GM12892 (cell line): ENCODE results near the gene PLA2G4E.

Experiments used
- DNase-seq: peaks from one replicate; pipeline ENCODE4 v3.0.0; 2011; ENCODE audit not compliant: insufficient read length
- FAIRE-seq: peaks from 2 replicates; lab custom pipeline; 2011; peaks lifted over from hg19 to GRCh38; lab: Jason Lieb, UNC
- POLR2A ChIP-seq: IDR thresholded peaks from 2 replicates; pipeline ENCODE4 v1.6.1; 2011; ENCODE audit warnings: low read depth, low read length, control low read depth
- POLR2AphosphoS5 ChIP-seq: IDR thresholded peaks from 2 replicates; pipeline ENCODE4 v1.6.1; 2011; ENCODE audit warnings: low read depth, low read length, control low read depth
- TAF1 ChIP-seq: IDR thresholded peaks from 2 replicates; pipeline ENCODE4 v1.6.1; 2011; ENCODE audit warnings: low read depth, mild to moderate bottlenecking, control low read depth, low read length, borderline replicate concordance

Gene PLA2G4E

DNA sequence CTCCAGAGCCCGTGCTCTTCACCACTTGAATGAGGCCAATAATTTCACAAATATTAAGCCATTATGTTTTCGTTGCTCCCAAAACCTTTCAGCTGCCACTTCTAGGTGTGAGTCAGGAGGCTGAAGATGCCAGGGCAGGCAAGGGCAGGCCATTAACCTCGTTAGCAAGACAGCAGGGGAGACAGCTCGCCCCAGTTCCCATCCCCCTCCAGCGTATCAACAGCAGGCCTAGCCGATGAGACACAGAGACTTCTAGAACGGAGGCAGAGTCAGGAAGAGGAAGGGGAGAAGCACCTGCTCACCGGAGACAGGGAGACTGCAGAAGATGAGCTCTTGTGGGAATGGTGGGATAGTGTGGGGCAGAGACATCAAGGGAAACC, 28.0 kb upstream of the PLA2G4E start:
- DNase-seq = no peak
- FAIRE-seq = no peak
- TF ChIP-seq TAF1 (no peak), POLR2AphosphoS5 (no peak), POLR2A (no peak)

DNA sequence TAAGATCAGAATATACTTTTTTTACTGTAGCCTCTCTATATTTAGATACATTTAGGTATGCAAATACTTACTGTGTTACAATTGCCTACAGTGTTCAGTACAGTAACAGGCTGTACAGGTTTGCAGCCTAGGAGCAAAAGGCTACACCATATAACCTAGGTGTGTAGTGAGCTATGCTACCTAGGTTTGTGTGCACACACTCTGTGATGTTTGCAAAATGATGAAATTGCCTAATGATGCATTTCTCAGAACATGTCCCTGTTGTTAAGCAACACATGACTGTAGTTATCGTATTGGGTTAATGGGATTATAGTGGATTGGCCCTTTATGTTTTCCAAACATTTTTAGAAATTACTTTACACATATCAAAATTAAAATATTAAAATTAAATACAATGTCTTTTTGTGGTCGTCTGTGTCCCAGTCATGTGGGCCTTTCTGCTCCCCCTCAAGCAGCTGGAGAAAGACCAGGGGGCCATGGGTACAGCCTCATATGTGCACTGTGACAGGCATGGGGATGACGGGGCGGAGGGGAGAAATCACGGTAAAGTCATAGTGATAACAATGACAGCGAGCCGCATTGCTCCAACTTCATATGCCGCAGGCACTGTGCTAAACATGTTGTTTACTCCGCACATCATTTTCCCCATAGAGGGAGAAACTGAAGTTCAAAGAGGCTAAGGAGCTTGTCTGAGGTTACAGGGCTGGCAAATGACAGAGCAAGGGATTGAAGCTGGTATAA, 27.4 kb upstream of the PLA2G4E start:
- no peak for TF ChIP-seq TAF1
- no peak for TF ChIP-seq POLR2AphosphoS5
- no peak for TF ChIP-seq POLR2A
- no peak for FAIRE-seq
- no peak for DNase-seq

DNA sequence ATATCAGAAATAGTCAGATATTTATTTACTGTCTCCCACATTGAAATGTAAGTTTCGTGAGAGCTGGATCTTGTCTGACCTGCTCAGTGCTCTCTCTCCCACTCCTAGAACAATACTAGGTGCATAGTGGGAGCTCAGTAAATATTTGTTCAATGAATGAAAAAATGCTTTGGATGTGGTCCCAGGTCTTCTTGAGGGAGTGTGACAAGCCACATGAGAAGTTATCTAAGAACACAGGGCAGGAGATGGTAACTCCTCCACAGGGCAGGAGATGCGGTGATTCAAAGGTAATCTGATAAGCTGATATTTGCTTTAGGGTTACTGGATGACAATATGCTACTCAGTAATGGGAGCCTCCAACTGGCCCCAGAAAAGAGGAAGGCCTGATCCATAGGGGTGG, 25.8 kb upstream of the PLA2G4E start:
- no peak for DNase-seq
- FAIRE-seq = no peak
- TF ChIP-seq POLR2A (no peak), POLR2AphosphoS5 (no peak), TAF1 (no peak)

DNA sequence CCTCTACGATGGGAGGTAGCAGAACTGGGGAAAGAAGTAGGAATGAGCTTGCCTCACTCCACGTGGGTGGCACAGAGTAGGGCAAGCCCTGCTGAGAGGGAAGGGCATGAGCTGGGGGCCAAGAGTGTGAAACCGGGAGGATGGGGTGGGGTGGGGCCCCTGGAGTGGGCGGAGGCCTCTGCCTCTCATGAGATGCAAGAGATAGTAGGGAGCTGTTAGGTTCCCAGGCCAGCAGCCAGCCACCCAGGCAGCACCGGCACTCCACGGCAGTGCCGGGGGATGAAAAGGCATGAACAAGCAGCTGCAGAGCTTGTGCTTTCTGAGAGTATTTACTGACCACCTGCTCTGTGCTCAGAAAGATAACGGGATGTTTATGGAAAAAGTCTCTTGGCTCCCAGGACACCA, 24.4 kb upstream of the PLA2G4E start:
- DNase-seq = no peak
- no peak for FAIRE-seq
- TF ChIP-seq POLR2A (no peak), POLR2AphosphoS5 (no peak), TAF1 (no peak)

DNA sequence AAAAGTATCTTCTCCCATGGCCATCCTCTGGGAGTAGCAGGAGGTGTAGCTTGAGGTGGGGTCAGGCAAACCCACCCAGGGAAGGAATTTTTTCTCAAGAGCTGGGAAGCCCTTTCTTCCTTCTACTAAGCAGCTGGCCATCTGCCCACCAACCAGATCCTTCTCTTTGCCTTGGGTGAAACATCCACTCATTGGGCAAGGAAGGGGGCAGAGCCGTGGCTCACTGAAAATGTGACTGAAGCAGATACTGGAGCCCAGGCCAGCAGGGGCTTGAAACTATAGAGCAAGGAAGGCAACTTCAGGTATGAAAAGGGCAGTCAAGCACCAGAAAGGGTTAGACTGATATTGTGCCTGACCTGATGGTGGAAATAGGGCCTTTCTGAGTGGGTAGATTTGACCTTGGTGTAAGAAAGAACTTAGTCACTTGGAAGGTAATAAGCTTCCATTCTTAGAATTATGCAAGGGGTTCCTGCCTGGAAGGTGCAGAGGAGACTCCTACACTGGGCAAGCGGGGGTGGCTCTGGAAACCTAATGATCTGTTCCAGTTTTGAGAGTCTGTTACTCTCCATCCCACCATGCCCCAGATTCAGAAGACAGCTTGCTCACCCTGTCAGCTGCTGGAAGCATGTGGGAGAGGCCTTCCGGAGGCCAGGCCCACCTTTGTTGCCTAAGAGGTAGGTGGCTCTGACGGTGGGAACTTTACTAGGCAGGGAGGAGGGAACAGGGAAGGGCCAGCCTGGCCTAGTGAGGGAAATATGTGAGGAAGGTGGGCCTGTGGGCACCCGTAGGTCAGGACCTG, 22.0 kb upstream of the PLA2G4E start:
- DNase-seq = no peak
- no peak for FAIRE-seq
- TF ChIP-seq POLR2A = no peak
- TF ChIP-seq POLR2AphosphoS5 = no peak

DNA sequence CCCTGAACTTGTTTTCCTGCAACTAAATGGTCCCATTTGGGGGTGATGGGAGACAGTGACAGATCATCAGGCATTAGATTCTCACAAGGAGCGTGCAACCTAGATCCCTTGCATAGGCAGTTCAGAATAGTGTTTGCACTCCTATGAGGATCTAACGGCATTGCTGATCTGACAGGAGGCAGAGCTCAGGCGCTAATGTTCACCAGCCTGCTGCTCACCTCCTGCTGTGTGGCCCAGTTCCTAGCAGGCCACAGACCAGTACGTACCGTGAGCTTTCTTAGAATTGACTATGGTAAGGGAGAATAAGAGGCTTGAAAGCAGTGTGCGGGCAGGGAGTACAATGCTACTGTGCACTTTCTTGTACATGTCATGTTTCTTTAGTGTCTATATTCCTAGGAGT, 17.6 kb upstream of the PLA2G4E start:
- DNase-seq (no peak), FAIRE-seq (no peak)
- TF ChIP-seq TAF1 (no peak), POLR2AphosphoS5 (no peak), POLR2A (no peak)

DNA sequence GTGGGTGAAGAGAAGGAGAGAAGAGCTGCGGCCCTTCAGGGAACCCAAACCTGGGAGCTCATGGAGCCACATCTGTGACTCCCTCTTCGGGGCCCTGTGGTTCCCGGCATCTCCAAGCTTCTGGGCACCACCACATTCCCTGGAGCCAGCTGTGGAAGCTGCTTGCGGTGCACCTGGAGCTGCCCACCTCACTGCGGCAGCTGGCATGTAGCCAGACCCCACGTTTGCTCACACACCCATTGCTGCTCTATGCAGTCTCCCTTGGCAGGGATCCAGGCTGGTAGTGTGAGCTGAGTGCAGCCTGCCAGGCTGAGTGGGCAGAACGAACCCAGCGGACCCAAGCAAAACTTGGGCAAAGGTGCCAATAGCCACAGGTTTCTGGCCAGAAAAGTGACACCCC, 16.8 kb upstream of the PLA2G4E start:
- no peak for TF ChIP-seq POLR2A
- no peak for TF ChIP-seq TAF1
- TF ChIP-seq POLR2AphosphoS5 = no peak
- DNase-seq (no peak), FAIRE-seq (no peak)

DNA sequence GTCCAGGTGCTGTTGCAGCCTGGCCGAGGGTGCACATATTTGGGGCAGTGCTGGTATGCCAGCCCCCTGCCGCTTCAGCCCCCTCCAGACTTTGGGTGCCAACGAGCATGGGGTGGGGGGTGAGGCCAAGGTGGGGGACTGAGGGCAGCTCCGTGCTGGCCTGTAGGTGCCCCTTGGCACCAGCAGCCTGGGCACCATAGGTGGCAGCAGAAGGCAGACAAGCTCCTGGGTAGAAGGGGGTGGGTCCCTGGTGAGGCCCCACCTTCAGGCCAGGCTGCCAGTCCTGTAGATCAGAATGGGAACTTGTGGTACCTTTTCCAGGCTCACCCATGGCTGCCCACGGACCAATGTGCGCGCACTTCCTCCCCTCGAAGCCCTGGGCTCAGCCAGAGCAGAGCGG, 16.1 kb upstream of the PLA2G4E start:
- TF ChIP-seq POLR2A (no peak), TAF1 (no peak), POLR2AphosphoS5 (no peak)

DNA sequence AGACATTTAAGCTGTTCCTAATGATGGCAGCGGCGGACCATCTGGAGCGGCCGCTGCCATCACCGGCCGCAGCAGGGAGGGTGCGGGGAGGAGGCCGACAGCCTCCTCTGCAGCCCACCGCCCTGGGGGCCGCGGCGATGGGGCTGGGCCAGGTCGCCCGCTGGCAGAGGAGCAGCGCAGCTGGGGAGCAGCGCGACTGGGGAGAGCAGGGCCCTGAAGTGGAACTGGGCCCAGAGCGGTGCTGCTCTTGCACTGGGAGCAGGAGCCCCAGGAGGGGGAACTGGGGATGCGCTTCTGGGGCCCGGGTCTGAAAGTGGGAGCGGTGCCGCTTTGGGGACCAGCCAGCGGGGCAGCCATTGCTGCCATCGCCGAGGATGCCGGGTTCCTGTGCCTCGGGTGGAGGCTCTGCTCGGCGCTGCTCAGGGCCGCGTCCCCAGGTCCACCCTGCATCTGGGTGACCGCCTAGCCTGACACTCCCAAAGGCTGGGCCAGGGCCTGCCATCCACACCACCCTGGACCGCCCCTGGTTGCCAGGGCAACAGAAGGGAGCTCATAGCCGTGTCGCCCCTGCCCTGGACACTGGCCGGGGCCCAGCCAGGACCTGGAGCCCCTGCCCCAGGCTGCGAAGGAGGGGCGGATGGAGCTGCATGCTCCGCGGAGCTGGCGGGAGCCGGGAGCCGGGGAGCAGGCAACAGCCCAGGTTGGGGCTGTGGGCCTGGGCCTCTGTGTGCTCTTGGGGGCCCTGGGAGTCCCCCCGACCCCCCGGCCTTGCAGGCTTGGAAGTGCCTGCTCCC, 15.5 kb upstream of the PLA2G4E start:
- TF ChIP-seq POLR2A (no peak), POLR2AphosphoS5 (no peak), TAF1 (no peak)
- FAIRE-seq (no peak), DNase-seq (no peak)

More for the DNA sequence above, 16.1 kb upstream of the PLA2G4E start:
- no peak for FAIRE-seq
- DNase-seq = no peak

DNA sequence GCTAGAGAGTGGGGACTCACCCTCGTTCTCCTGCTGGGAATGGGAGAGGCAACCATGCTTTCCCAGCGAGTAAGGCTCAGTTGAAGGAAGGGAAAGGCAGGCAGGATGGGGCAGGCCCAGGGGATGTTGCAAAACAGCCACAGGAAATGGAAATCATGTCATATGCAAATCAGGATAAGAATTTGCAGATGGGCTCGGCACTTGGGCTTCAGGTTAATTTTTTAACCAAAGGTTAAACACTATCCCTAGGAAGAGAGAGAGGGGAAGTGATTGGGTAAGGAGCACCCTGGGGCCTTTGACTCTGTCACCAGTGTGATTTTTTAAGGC, 14.6 kb upstream of the PLA2G4E start:
- DNase-seq = peak; percentile 39
- no peak for TF ChIP-seq POLR2A
- no peak for TF ChIP-seq POLR2AphosphoS5
- TF ChIP-seq TAF1 = no peak
- FAIRE-seq = no peak

DNA sequence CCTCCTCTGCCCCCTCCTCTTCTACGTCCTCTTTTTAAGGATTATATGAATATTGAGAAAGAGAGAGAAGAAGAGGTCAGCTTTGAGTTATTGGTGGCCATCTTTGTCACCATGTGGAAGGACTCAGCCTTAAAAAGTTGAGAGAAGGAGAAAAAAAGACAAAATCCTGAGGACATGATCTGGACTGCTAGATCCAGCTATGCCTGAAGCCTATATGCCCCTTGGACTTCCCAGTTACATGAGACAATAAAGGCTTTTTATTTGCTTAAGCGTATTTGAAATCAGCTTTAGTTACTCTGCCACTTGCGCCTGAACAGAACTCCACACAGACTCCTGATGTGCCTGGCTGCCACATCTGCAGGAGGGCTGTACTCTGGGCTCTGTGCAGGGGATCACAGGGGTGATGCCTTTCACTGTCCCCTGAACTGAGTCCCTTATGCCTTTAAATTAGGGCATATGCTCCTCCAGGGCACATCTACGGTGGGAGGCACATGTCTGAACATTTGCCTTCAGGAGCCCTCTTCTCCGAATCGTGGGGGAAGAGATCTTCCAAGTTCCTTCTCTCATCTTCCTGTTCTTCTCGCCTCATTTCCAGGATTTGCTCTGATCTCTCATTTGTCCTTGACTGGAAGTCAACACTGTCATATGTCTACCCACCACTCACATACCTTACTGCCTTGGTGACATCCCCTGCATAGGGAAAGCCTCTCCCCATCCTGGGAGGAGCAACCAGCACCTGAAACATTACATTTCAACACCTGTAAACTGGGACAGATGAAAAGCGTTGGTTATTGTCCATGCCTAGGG, 14.0 kb upstream of the PLA2G4E start:
- TF ChIP-seq POLR2AphosphoS5 = no peak
- no peak for TF ChIP-seq TAF1
- no peak for TF ChIP-seq POLR2A
- FAIRE-seq (peak; percentile 91), DNase-seq (no peak)
